Ovary (tissue), 9 donors: Measurements from ENCODE around the gene MMS19. TPM values are rescaled to one million over a fixed set of nuclear protein-coding genes. Genes with fewer than 3 reads are reported as not detected.

Experiments
- DNase-seq, 5 donors: peaks; one replicate each; pipeline ENCODE4 v3.0.0-alpha.2; 2019 to 2020
- H3K27ac ChIP-seq, 2 donors: fragments of 200-600 bp; one replicate each; pipeline versions ENCODE4 v1.5.1 to v1.8.0; 2019 to 2022
- H3K27me3 ChIP-seq: fragments of 200-600 bp; one replicate; pipeline ENCODE4 v1.8.0; 2022
- H3K36me3 ChIP-seq: fragments of 200-600 bp; sonication (generic); one replicate; pipeline ENCODE4 v1.5.1; 2019
- H3K4me1 ChIP-seq: one replicate; pipeline ENCODE4 v1.8.1; 2013; ENCODE audit warnings: mild to moderate bottlenecking, moderate library complexity; ENCODE audit not compliant: insufficient read depth
- H3K4me3 ChIP-seq: fragments of 200-600 bp; sonication (generic); one replicate; pipeline ENCODE4 v1.5.1; 2017
- H3K9me3 ChIP-seq, 2 donors: fragments of 200-600 bp in 1 of 2; sonication (generic) in 1 of 2; one replicate each; pipeline versions ENCODE4 v1.5.1 to v1.8.1; 2013 to 2019; ENCODE audit warnings: mild to moderate bottlenecking in 1 of 2, moderate library complexity in 1 of 2
- CTCF ChIP-seq, 3 donors: fragments of 450-650 bp in 2 of 3; fragments of 200-600 bp in 1 of 3; IDR thresholded peaks; one replicate each; pipeline versions ENCODE4 v1.5.1 to v1.8.0; 2016 to 2022; ENCODE audit warnings: antibody characterized with exemption in 3 of 3, mild to moderate bottlenecking in 1 of 3
- EP300 ChIP-seq: sonication (generic); formaldehyde crosslinking; IDR thresholded peaks from one replicate; pipeline ENCODE4 v1.6.1; 2017; ENCODE audit warnings: antibody characterized with exemption
- POLR2A ChIP-seq: fragments of 450-650 bp; IDR thresholded peaks from one replicate; pipeline ENCODE4 v1.6.1; 2017; ENCODE audit warnings: antibody characterized with exemption, mild to moderate bottlenecking, moderate library complexity
- WGBS, 3 donors: extraction: QIAGEN DNeasy Blood & Tissue Kit in 1 of 3; methylation state at CpG; one replicate each; pipeline versions ENCODE4 v1.1.5 to v1.1.7; 2013 to 2017; 5-methylcytosine and 5-hydroxymethylcytosine counted together
- intact Hi-C, 4 donors: fragments of 100-400 bp; cut with DNase I; formaldehyde crosslinking; loops; one replicate each; pipeline versions ENCODE4 v1.11.0 to v1.15.1; 2022 to 2023
- polyA plus RNA-seq, 2 donors: library from polyadenylated mRNA; stranded (reverse); fragments of 200-250 nt in 1 of 2; fragments of 350-450 nt in 1 of 2; fragmentation: Illumina TruSeq in 1 of 2; extraction: RNeasy Lipid Tissue Mini Kit (QIAGEN cat#74804) in 1 of 2; gene quantifications; one replicate each; pipeline ENCODE4 v1.2.3, GENCODE V29; 2013 to 2014
- small RNA-seq: library from RNA; depleted of rRNA; stranded (forward); fragments of <200 nt; gene quantifications from one replicate; pipeline ENCODE3, GENCODE V24; 2016
- total RNA-seq, 7 donors: library from RNA; depleted of rRNA in 2 of 7; stranded (reverse); fragments of >200 nt in 2 of 7; fragmentation: NEBNext Ultra II Directional in 3 of 7; extraction: Animal tissue kit (Norgen Biotek cat#: 25700) in 3 of 7; gene quantifications; one replicate each; pipeline versions ENCODE4 v1.1.0 to v1.2.4, GENCODE V29; 2016 to 2023
- donor health status: DM: no; HTN: no; CAD: no; lungs with moderate emphysema.
- donor health status: DM: no; HTN: no; CAD: no.
- donor health status: Bipolar disorder and iron deficiency.
- donor health status: DM: yes; HTN: yes; CAD: no.
- donor health status: DM: no; HTN: no; CAD: no.
- donor health status: DM: yes; HTN: yes; CAD: no.

MMS19 gene
- total and polyA plus RNA-seq, 9 donors, result 45.3 to 63.6 (median 56.4) TPM

DNA sequence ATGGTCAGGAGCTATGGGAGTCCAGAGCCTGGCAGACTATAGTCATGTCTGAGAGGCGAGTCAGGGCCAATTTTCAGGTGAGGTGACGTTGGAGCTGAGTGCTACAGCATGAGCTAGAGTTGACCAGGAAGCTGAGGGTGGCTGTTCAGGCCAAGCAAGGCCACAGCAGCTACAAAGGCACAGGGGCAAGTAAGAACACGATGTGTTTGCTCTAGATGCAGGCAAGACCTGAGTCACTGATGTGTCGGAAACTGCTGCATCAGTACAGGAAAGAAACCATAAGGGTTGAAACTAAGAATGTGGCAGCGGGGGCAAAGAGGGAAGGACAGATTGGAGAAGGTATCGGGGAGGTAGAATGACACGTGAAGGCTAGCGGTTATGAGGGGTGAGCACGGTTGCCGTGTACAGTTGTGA lies 85.3 kb downstream of the MMS19 start:
- Histone ChIP-seq H3K9me3 (no peaks in the 10 kb centered on the region), H3K27ac (no peak overlapping the region), H3K4me1 (no peaks in the 10 kb centered on the region), H3K36me3 (no peaks in the 10 kb centered on the region), H3K27me3 (no peaks in the 10 kb centered on the region), H3K4me3 (no peak overlapping the region)
- intact Hi-C loops, result no loop called here
- TF ChIP-seq EP300, result no peak
- 90 to 94% (median 92%) methylated on average over 10 of the region's 10 CpGs for WGBS, 3 donors
- no peak for DNase-seq

- Histone ChIP-seq H3K4me1 (no peaks in the 10 kb centered on the region), H3K36me3 (no peaks in the 10 kb centered on the region), H3K27ac (no peak overlapping the region), H3K4me3 (no peak overlapping the region), H3K27me3 (no peaks in the 10 kb centered on the region), H3K9me3 (no peaks in the 10 kb centered on the region)
- WGBS, 3 donors, result 16 to 24% (median 18%) methylated on average over 4 of the region's 4 CpGs
- TF ChIP-seq POLR2A (no peak), CTCF (IDR thresholded peaks at IDR 0.05) (no peak), EP300 (no peak)
- intact Hi-C loops, result no loop called here
- DNase-seq, result no peak
These were observed 86.8 kb downstream of the MMS19 start for GRCh38 chr10:97411406-97411805.

DNA sequence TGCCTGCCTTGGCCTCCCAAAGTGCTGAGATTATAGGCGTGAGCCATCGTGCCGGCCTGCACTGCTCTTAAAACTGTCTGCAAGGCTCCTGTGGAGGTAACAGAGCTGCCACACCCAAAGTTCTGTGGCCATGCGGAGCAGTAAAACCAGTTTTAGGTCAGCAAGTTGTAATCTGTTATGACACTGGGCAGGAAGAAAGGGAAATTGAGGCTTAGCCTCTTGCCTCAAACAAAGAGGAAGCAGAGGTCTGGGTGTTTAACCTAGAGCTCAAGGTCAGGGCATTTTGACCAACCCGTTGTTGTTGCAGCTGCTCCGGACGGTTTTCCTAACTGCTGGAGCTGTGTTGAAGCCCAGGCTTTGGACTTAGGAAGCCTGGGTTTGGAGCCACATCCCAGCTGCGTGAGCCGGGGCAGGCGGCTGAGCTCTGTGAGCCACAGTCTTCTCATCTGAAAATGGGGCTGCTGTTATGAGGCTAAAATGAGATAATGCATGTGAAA lies 89.7 kb downstream of the MMS19 start:
- TF ChIP-seq EP300, result no peak
- no peak for TF ChIP-seq CTCF (IDR thresholded peaks at IDR 0.05)
- TF ChIP-seq POLR2A, result no peak
- 72 to 85% (median 73%) methylated on average over 10 of the region's 10 CpGs for WGBS, 3 donors
- Histone ChIP-seq H3K27me3 (no peaks in the 10 kb centered on the region), H3K9me3 (no peaks in the 10 kb centered on the region), H3K36me3 (no peaks in the 10 kb centered on the region), H3K4me1 (no peaks in the 10 kb centered on the region), H3K4me3 (no peak overlapping the region), H3K27ac (no peak overlapping the region)
- no peak for DNase-seq
- intact Hi-C loops, result loop anchor here in 1 of 4 donors (10.0 kb wide), 1 partner anchor 206 kb away; no protein-coding TSS in a partner anchor

Small RNA genes lying within 50 kb of the gene (small RNA-seq; reads per million reads assigned to genes)
- gene RF00019, result not detected

Other genes starting within 250 kb of the MMS19 start
- 10 to 100 TPM in 6 of 7 donors, 1 to 10 TPM in 1; 7.7 to 18.1 (median 13.5) TPM for gene ARHGAP19, start 205.8 kb downstream of the MMS19 start, total RNA-seq
- 10 to 100 TPM in 1 of 2 donors, 1 to 10 TPM in 1; 6.7 to 14.1 TPM for gene ARHGAP19, start 205.8 kb downstream of the MMS19 start, polyA plus RNA-seq
- gene FRAT1, start 179.2 kb downstream of the MMS19 start, total RNA-seq, result 1 to 10 TPM; 3.7 to 8.2 (median 4.5) TPM
- gene FRAT1, start 179.2 kb downstream of the MMS19 start, polyA plus RNA-seq, result 1 to 10 TPM; 1.7 to 3.0 TPM
- gene FRAT2, start 163.7 kb downstream of the MMS19 start, total RNA-seq, result 10 to 100 TPM in 1 of 7 donors, 1 to 10 TPM in 6; 4.2 to 16.8 (median 6.5) TPM
- gene FRAT2, start 163.7 kb downstream of the MMS19 start, polyA plus RNA-seq, result 1 to 10 TPM; 3.2 to 8.5 TPM
- 10 to 100 TPM; 14.7 to 35.8 (median 24.4) TPM for gene RRP12, start 97.1 kb downstream of the MMS19 start, total RNA-seq
- gene RRP12, start 97.1 kb downstream of the MMS19 start, polyA plus RNA-seq, result 1 to 10 TPM; 7.2 to 8.9 TPM
- 100 to 1,000 TPM in 6 of 7 donors, 10 to 100 TPM in 1; 98.7 to 233 (median 163) TPM for gene PGAM1, start 72.2 kb downstream of the MMS19 start, total RNA-seq
- 100 to 1,000 TPM; 114 to 255 TPM for gene PGAM1, start 72.2 kb downstream of the MMS19 start, polyA plus RNA-seq
- gene EXOSC1, start 52.4 kb downstream of the MMS19 start, total RNA-seq, result 10 to 100 TPM; 22.1 to 38.3 (median 26.6) TPM
- gene EXOSC1, start 52.4 kb downstream of the MMS19 start, polyA plus RNA-seq, result 10 to 100 TPM; 26.9 to 36.2 TPM
- 10 to 100 TPM; 17.8 to 28.1 (median 26.2) TPM for gene ZDHHC16, start 52.2 kb downstream of the MMS19 start, total RNA-seq
- gene ZDHHC16, start 52.2 kb downstream of the MMS19 start, polyA plus RNA-seq, result 10 to 100 TPM; 19.1 to 34.7 TPM
- gene UBTD1, start 502 bp upstream of the MMS19 start, total RNA-seq, result 10 to 100 TPM in 4 of 7 donors, 1 to 10 TPM in 3; 5.7 to 15.2 (median 12.8) TPM
- 10 to 100 TPM in 1 of 2 donors, under 1 TPM in 1; 0.20 to 11.5 TPM for gene UBTD1, start 502 bp upstream of the MMS19 start, polyA plus RNA-seq
- under 1 TPM in 3 of 7 donors, not detected in 4; 0.37 to 0.46 (median 0.40) TPM for gene ANKRD2, start 74.4 kb upstream of the MMS19 start, total RNA-seq
- under 1 TPM; 0.11 to 0.17 TPM for gene ANKRD2, start 74.4 kb upstream of the MMS19 start, polyA plus RNA-seq
- gene HOGA1, start 86.0 kb upstream of the MMS19 start, total RNA-seq, result under 1 TPM in 5 of 7 donors, not detected in 2; 0.12 to 0.80 (median 0.23) TPM
- gene HOGA1, start 86.0 kb upstream of the MMS19 start, polyA plus RNA-seq, result under 1 TPM; 0.05 to 0.60 TPM
- under 1 TPM in 1 of 7 donors, not detected in 6; 0.48 TPM for gene C10orf62, start 91.3 kb upstream of the MMS19 start, total RNA-seq
- not detected for gene C10orf62, start 91.3 kb upstream of the MMS19 start, polyA plus RNA-seq
- 10 to 100 TPM in 4 of 7 donors, 1 to 10 TPM in 3; 6.6 to 17.7 (median 12.9) TPM for gene MORN4, start 135.1 kb upstream of the MMS19 start, total RNA-seq
- gene MORN4, start 135.1 kb upstream of the MMS19 start, polyA plus RNA-seq, result 10 to 100 TPM; 10.9 to 11.5 TPM
- gene PI4K2A, start 142.2 kb upstream of the MMS19 start, total RNA-seq, result 10 to 100 TPM; 11.0 to 18.0 (median 12.6) TPM
- 10 to 100 TPM; 10.8 to 23.8 TPM for gene PI4K2A, start 142.2 kb upstream of the MMS19 start, polyA plus RNA-seq
- 100 to 1,000 TPM in 2 of 7 donors, 10 to 100 TPM in 5; 12.0 to 139 (median 31.8) TPM for gene AVPI1, start 188.8 kb upstream of the MMS19 start, total RNA-seq
- gene AVPI1, start 188.8 kb upstream of the MMS19 start, polyA plus RNA-seq, result 10 to 100 TPM; 18.2 to 20.8 TPM
- 10 to 100 TPM; 16.2 to 58.5 (median 40.2) TPM for gene MARVELD1, start 215.3 kb upstream of the MMS19 start, total RNA-seq
- gene MARVELD1, start 215.3 kb upstream of the MMS19 start, polyA plus RNA-seq, result 10 to 100 TPM; 31.0 to 55.4 TPM
- 10 to 100 TPM; 20.8 to 30.1 (median 25.8) TPM for gene ZFYVE27, start 238.7 kb upstream of the MMS19 start, total RNA-seq
- gene ZFYVE27, start 238.7 kb upstream of the MMS19 start, polyA plus RNA-seq, result 10 to 100 TPM; 14.4 to 23.5 TPM